ENCODE data around the gene PEX5L. TPM values are rescaled to one million over a fixed set of nuclear protein-coding genes. Genes with fewer than 3 reads are reported as not detected.

Gene PEX5L
- total RNA-seq, 4 donors from 2014 or later = 7.9 TPM; not detected in 3

GRCh38 chr3:179766416-179767133 is 270.2 kb downstream of the PEX5L start:
- Histone ChIP-seq H3K4me3 (no peak overlapping the region), H3K9me3 (no peaks in the 10 kb centered on the region), H3K36me3 (peaks cover 0 to 87% of the 10 kb centered on the region in 2 donors), H3K27me3 (no peaks in the 10 kb centered on the region), H3K4me1 (no peaks in the 10 kb centered on the region), H3K27ac (no peak overlapping the region)
- no peak for ATAC-seq
- TF ChIP-seq POLR2A (IDR thresholded peaks at IDR 0.05) (no peak), EP300 (IDR thresholded peaks at IDR 0.05) (no peak), POLR2AphosphoS5 (IDR thresholded peaks at IDR 0.05) (no peak), CTCF (IDR thresholded peaks at IDR 0.05) (no peak)
- WGBS, 2 donors (ENCODE audit: low coverage in 1 of 2) = 96 to 97% methylated on average over 4 of the region's 4 CpGs

GRCh38 chr3:179765396-179765795 is 271.3 kb downstream of the PEX5L start:
- no peak overlapping the region for H3K4me3 ChIP-seq
- H3K4me1 ChIP-seq = no peaks in the 10 kb centered on the region
- no peak overlapping the region for H3K27ac ChIP-seq
- peaks cover 0 to 88% of the 10 kb centered on the region in 2 donors for H3K36me3 ChIP-seq
- H3K9me3 ChIP-seq = peaks cover 0 to 1% (median 0%) of the 10 kb centered on the region in 3 donors
- WGBS, 2 donors (ENCODE audit: low coverage in 1 of 2) = 83% methylated on average over 2 of the region's 2 CpGs; no CpG with 5 or more reads in 1 of the 2 donors
- H3K27me3 ChIP-seq = no peaks in the 10 kb centered on the region
- TF ChIP-seq POLR2AphosphoS5 (IDR thresholded peaks at IDR 0.05) = no peak
- no peak for TF ChIP-seq CTCF (IDR thresholded peaks at IDR 0.05)
- TF ChIP-seq EP300 (IDR thresholded peaks at IDR 0.05) = no peak
- TF ChIP-seq POLR2A (IDR thresholded peaks at IDR 0.05) = no peak
- no peak for ATAC-seq

DNA sequence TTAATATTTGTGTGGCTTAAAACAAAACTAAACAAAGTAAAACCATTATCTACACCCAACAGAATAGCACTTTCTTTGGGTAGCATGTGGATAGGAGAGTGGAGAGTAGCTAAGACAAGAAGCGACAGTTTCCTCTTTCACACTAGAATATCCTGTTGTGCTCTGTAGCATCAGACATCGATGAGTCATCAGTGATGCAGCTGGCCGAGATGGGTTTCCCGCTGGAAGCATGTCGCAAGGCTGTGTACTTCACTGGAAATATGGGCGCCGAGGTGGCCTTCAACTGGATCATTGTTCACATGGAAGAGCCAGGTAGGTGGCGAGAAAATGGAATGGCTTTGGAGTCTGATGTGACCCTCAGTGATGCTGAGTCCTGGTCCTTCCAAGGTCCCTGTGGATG is 275.8 kb downstream of the PEX5L start:
- Histone ChIP-seq H3K27ac (no peak overlapping the region), H3K4me1 (no peaks in the 10 kb centered on the region), H3K4me3 (no peak overlapping the region), H3K27me3 (no peaks in the 10 kb centered on the region), H3K9me3 (peaks cover 0 to 5% (median 0%) of the 10 kb centered on the region in 3 donors), H3K36me3 (peaks cover 0 to 91% of the 10 kb centered on the region in 2 donors)
- TF ChIP-seq EP300 (IDR thresholded peaks at IDR 0.05) = no peak
- no peak for TF ChIP-seq CTCF (IDR thresholded peaks at IDR 0.05)
- no peak for TF ChIP-seq POLR2A (IDR thresholded peaks at IDR 0.05)
- TF ChIP-seq POLR2AphosphoS5 (IDR thresholded peaks at IDR 0.05) = no peak
- 85 to 100% methylated on average over 4 to 6 of the region's 8 CpGs for WGBS, 2 donors (ENCODE audit: low coverage in 1 of 2)
- ATAC-seq = no peak

GRCh38 chr3:179750720-179751328 is 285.9 kb downstream of the PEX5L start:
- Histone ChIP-seq H3K4me1 (no peaks in the 10 kb centered on the region), H3K4me3 (no peak overlapping the region), H3K27ac (no peak overlapping the region), H3K27me3 (no peaks in the 10 kb centered on the region), H3K9me3 (no peaks in the 10 kb centered on the region), H3K36me3 (peaks cover 0 to 33% of the 10 kb centered on the region in 2 donors)
- TF ChIP-seq CTCF (IDR thresholded peaks at IDR 0.05) (peak in 2 of 4 experiments; percentile 4 to 6), POLR2AphosphoS5 (IDR thresholded peaks at IDR 0.05) (no peak), POLR2A (IDR thresholded peaks at IDR 0.05) (no peak), EP300 (IDR thresholded peaks at IDR 0.05) (no peak)
- ATAC-seq = no peak
- 61 to 75% methylated on average over 5 to 6 of the region's 6 CpGs for WGBS, 2 donors (ENCODE audit: low coverage in 1 of 2)

- WGBS, 2 donors (ENCODE audit: low coverage in 1 of 2) = 67 to 79% methylated on average over 3 to 5 of the region's 5 CpGs
- H3K27ac ChIP-seq = no peak overlapping the region
- H3K9me3 ChIP-seq = no peaks in the 10 kb centered on the region
- H3K36me3 ChIP-seq = peaks cover 0 to 50% of the 10 kb centered on the region in 2 donors
- no peak overlapping the region for H3K4me3 ChIP-seq
- ATAC-seq = no peak
- no peaks in the 10 kb centered on the region for H3K27me3 ChIP-seq
- TF ChIP-seq POLR2AphosphoS5 (IDR thresholded peaks at IDR 0.05) (no peak), POLR2A (IDR thresholded peaks at IDR 0.05) (no peak), CTCF (IDR thresholded peaks at IDR 0.05) (no peak), EP300 (IDR thresholded peaks at IDR 0.05) (no peak)
- H3K4me1 ChIP-seq = no peaks in the 10 kb centered on the region
Observed at GRCh38 chr3:179745716-179746115, 291.0 kb downstream of the PEX5L start.

All from gastroesophageal sphincter (tissue), 4 donors.